ENCODE measurements around the gene CDK14.

DNA sequence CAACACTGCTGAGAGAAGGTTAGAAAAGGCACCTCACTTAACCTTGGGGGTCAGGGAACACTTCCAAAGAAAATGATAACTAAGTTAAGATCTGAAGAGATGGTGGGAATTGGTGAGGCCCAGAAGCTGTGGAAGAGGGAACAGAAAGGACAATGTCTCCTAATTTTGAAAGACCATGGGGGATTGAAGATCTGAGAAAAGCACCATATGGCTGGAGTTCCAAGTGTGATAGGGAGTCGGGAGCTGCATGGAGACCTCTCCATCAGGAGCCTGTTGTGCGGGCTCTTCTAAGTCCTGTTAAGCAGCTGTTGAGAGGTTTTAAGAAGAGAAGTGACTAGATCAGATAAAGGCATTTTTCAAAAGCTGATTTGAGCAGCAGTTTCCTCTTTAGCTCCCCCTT, 254.3 kb downstream of the CDK14 start:
- no peak for TF ChIP-seq CREB1 (IDR thresholded peaks at IDR 0.05; ENCODE audit: low read depth)
- TF ChIP-seq YY1 (IDR thresholded peaks at IDR 0.05; ENCODE audit: low read depth), result no peak
- TF ChIP-seq, protein P1, sequence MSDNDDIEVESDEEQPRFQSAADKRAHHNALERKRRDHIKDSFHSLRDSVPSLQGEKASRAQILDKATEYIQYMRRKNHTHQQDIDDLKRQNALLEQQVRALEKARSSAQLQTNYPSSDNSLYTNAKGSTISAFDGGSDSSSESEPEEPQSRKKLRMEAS (IDR thresholded peaks at IDR 0.05), result no peak
- no peak for TF ChIP-seq TCF12 (IDR thresholded peaks at IDR 0.05; ENCODE audit: low read depth)
- no peak for TF ChIP-seq EGR1 (IDR thresholded peaks at IDR 0.05)
- TF ChIP-seq USF1 (IDR thresholded peaks at IDR 0.05), result no peak
- TF ChIP-seq RAD21 (IDR thresholded peaks at IDR 0.05; ENCODE audit: low read depth), result no peak
